Measurements from ENCODE around the gene ZSWIM4.
"Not testable (repeated sequence)": the region's sequence is repeated elsewhere in the genome, so short reads cannot be mapped to it uniquely, and the experiment has no call there.

DNA sequence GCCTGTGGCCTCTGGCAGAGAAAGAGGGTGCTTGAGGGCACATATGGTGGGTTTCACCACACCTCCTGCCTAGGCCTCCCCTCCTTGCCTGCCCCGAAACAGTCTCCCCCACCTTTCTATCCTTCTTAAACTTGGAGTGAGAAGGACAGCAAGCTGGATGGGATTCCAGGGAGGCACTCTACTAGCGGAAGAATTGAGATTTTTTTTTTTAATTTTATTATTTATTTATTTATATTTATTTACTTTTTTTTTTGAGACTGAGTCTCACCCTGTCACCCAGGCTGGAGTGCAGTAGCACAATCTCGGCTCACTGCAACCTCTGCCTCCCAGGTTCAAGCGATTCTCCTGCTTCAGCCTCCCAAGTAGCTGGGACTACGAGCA is 56.5 kb downstream of the ZSWIM4 start:
- TF ChIP-seq CTCF (conservative IDR thresholded peaks at IDR 0.05; ENCODE audit: low read length); EZH2phosphoT487 (IDR thresholded peaks at IDR 0.05; ENCODE audit: borderline replicate concordance, low read depth, low read length): not testable (repeated sequence)
